Keratinocyte (primary cell): ENCODE results near the gene EIF3I. TPM values are rescaled to one million over a fixed set of nuclear protein-coding genes. Genes with fewer than 3 reads are reported as not detected.

Source experiments
- DNase-seq: peaks from one replicate; pipeline ENCODE4 v3.0.0-alpha.2; 2011; ENCODE audit warnings: low read depth, missing footprints, low spot score
- FAIRE-seq: peaks from 2 replicates; lab custom pipeline; 2011; peaks lifted over from hg19 to GRCh38; lab: Jason Lieb, UNC
- H2AFZ ChIP-seq: 2 replicates; pipeline ENCODE4 v1.6.0; 2012; ENCODE audit warnings: low read length, control low read depth, inconsistent platforms; ENCODE audit not compliant: control insufficient read depth
- H3K27ac ChIP-seq: 2 replicates; pipeline ENCODE4 v1.5.1; 2011; ENCODE audit warnings: low read length; ENCODE audit not compliant: control insufficient read depth, insufficient read depth
- H3K27me3 ChIP-seq: 3 replicates; pipeline ENCODE4 v1.6.0; 2011; ENCODE audit warnings: low read length; ENCODE audit not compliant: control insufficient read depth, insufficient read depth; ENCODE audit errors: extremely low read depth
- H3K36me3 ChIP-seq, 2 experiments: 2 replicates in 1 of 2; 3 replicates in 1 of 2; pipeline ENCODE4 v1.5.1; 2011; ENCODE audit warnings: low read length in 2 of 2, mild to moderate bottlenecking in 1 of 2; ENCODE audit not compliant: control insufficient read depth in 2 of 2, insufficient read depth in 2 of 2; ENCODE audit errors: extremely low read depth in 1 of 2
- H3K4me1 ChIP-seq: 3 replicates; pipeline ENCODE4 v1.5.1; 2011; ENCODE audit warnings: low read length; ENCODE audit not compliant: control insufficient read depth, insufficient read depth; ENCODE audit errors: extremely low read depth
- H3K4me2 ChIP-seq: 3 replicates; pipeline ENCODE4 v1.6.0; 2011; ENCODE audit warnings: low read depth, low read length; ENCODE audit not compliant: control insufficient read depth, insufficient read depth; ENCODE audit errors: extremely low read depth
- H3K4me3 ChIP-seq, 3 experiments: fragments of 200-600 bp in 1 of 3; sonication (generic) in 1 of 3; 2 replicates in 2 of 3; 3 replicates in 1 of 3; pipeline ENCODE4 v1.5.1; 2011 to 2016; ENCODE audit warnings: low read length in 3 of 3, mild to moderate bottlenecking in 3 of 3, control low read depth in 2 of 3, inconsistent platforms in 1 of 3, low read depth in 1 of 3, mixed read lengths in 1 of 3, mixed run types in 1 of 3, moderate library complexity in 1 of 3; ENCODE audit not compliant: control insufficient read depth in 2 of 3, insufficient read depth in 2 of 3; ENCODE audit errors: extremely low read depth in 1 of 3
- H3K79me2 ChIP-seq: 2 replicates; pipeline ENCODE4 v1.6.0; 2012; ENCODE audit warnings: low read length; ENCODE audit not compliant: control insufficient read depth, insufficient read depth
- H3K9ac ChIP-seq: 3 replicates; pipeline ENCODE4 v1.6.0; 2011; ENCODE audit warnings: low read length; ENCODE audit not compliant: control insufficient read depth, insufficient read depth; ENCODE audit errors: extremely low read depth
- H3K9me1 ChIP-seq: 3 replicates; pipeline ENCODE4 v1.6.0; 2011; ENCODE audit warnings: low read length; ENCODE audit not compliant: control insufficient read depth, insufficient read depth; ENCODE audit errors: extremely low read depth
- H3K9me3 ChIP-seq: 2 replicates; pipeline ENCODE4 v1.5.1; 2012; ENCODE audit warnings: low read depth, low read length; ENCODE audit not compliant: control insufficient read depth
- H4K20me1 ChIP-seq: 3 replicates; pipeline ENCODE4 v1.6.0; 2011; ENCODE audit warnings: low read length; ENCODE audit not compliant: control insufficient read depth, insufficient read depth; ENCODE audit errors: extremely low read depth
- EZH2 ChIP-seq: IDR thresholded peaks from one replicate; pipeline ENCODE4 v1.6.1; 2012; ENCODE audit warnings: inconsistent platforms, mild to moderate bottlenecking, low read length, moderate library complexity
- dilution Hi-C: fragments of 300-500 bp; cut with MboI; formaldehyde crosslinking; loops from one replicate; pipeline ENCODE4 v1.7.0; 2020; ENCODE audit warnings: low sequenced_read_pairs; ENCODE audit not compliant: extremely low pct_ligation_motif_present
- polyA plus RNA-seq, 5 experiments: library from polyadenylated mRNA; depleted of rRNA in 3 of 5; stranded (reverse) in 3 of 5; stranded (forward) in 1 of 5; unstranded in 1 of 5; fragments of >200 nt; gene quantifications; 1 replicate in 1 of 5; 2 replicates in 3 of 5; 3 replicates in 1 of 5; pipeline versions ENCODE4 v1.2.1 to v1.2.3, GENCODE V29; 2011 to 2012; ENCODE audit warnings: missing spikeins in 2 of 5, low read depth in 1 of 5, low replicate concordance in 1 of 5
- TF ChIP-seq, protein P1 (sequence below), 3 experiments: IDR thresholded peaks in 1 of 3; conservative IDR thresholded peaks in 1 of 3; optimal IDR thresholded peaks in 1 of 3; 2 replicates in 2 of 3; 3 replicates in 1 of 3; pipeline versions ENCODE3 to v1.5.1; 2011; ENCODE audit warnings: low read length in 3 of 3, mild to moderate bottlenecking in 3 of 3, moderate library complexity in 2 of 3, control low read depth in 1 of 3, inconsistent platforms in 1 of 3; ENCODE audit not compliant: insufficient read depth in 2 of 3; ENCODE audit errors: extremely low read depth in 1 of 3

EIF3I gene
- polyA plus RNA-seq, 1 donor (not counting 4 experiments of a cell fraction or from before 2014, with no cell fraction given), result 388 TPM

DNA sequence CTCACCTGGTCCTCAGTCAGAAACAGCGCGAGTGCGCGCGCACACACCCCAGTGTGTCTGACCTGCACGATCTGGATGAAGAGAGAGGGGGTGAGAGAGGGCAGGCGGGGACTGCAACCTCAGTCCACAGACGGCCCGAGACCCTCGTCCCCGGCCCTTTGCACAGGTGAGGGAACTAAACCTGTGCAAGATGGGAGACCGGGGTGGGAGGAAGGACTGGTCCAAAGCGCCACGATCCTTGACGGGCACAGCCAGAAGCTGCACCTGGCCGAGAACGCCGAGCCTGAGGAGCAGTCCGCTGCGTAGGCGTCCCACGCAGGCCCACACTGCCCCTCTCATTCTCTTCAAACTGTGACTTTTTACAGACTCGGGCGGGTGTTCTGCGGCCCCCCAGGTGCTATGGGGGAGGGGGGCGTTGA lies 17.3 kb upstream of the EIF3I start:
- no peak for TF ChIP-seq EZH2
- TF ChIP-seq, protein P1, sequence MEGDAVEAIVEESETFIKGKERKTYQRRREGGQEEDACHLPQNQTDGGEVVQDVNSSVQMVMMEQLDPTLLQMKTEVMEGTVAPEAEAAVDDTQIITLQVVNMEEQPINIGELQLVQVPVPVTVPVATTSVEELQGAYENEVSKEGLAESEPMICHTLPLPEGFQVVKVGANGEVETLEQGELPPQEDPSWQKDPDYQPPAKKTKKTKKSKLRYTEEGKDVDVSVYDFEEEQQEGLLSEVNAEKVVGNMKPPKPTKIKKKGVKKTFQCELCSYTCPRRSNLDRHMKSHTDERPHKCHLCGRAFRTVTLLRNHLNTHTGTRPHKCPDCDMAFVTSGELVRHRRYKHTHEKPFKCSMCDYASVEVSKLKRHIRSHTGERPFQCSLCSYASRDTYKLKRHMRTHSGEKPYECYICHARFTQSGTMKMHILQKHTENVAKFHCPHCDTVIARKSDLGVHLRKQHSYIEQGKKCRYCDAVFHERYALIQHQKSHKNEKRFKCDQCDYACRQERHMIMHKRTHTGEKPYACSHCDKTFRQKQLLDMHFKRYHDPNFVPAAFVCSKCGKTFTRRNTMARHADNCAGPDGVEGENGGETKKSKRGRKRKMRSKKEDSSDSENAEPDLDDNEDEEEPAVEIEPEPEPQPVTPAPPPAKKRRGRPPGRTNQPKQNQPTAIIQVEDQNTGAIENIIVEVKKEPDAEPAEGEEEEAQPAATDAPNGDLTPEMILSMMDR (optimal IDR thresholded peaks at IDR 0.05 in 1 of 3, IDR thresholded peaks at IDR 0.05 in 1 of 3, conservative IDR thresholded peaks at IDR 0.05 in 1 of 3; ENCODE audit: extremely low read depth in 1 of 3, insufficient read depth in 2 of 3, low read length in 3 of 3), result no peak
- Histone ChIP-seq H3K4me2 (peak overlapping the region; percentile 98), H2AFZ (peak overlapping the region; percentile 79), H3K9me3 (no peaks in the 10 kb centered on the region), H3K4me3 (peak overlapping the region; percentile 62 to 93 (median 78)), H3K27ac (peak overlapping the region; percentile 65), H3K27me3 (no peaks in the 10 kb centered on the region), H3K9ac (peak overlapping the region; percentile 93), H3K4me1 (peaks cover 23% of the 10 kb centered on the region), H3K79me2 (no peaks in the 10 kb centered on the region), H3K9me1 (no peaks in the 10 kb centered on the region), H3K36me3 (peaks cover 0 to 3% of the 10 kb centered on the region in 2 experiments), H4K20me1 (no peaks in the 10 kb centered on the region)
- FAIRE-seq (no peak), DNase-seq (no peak)
- dilution Hi-C loops, result no loop called here

DNA sequence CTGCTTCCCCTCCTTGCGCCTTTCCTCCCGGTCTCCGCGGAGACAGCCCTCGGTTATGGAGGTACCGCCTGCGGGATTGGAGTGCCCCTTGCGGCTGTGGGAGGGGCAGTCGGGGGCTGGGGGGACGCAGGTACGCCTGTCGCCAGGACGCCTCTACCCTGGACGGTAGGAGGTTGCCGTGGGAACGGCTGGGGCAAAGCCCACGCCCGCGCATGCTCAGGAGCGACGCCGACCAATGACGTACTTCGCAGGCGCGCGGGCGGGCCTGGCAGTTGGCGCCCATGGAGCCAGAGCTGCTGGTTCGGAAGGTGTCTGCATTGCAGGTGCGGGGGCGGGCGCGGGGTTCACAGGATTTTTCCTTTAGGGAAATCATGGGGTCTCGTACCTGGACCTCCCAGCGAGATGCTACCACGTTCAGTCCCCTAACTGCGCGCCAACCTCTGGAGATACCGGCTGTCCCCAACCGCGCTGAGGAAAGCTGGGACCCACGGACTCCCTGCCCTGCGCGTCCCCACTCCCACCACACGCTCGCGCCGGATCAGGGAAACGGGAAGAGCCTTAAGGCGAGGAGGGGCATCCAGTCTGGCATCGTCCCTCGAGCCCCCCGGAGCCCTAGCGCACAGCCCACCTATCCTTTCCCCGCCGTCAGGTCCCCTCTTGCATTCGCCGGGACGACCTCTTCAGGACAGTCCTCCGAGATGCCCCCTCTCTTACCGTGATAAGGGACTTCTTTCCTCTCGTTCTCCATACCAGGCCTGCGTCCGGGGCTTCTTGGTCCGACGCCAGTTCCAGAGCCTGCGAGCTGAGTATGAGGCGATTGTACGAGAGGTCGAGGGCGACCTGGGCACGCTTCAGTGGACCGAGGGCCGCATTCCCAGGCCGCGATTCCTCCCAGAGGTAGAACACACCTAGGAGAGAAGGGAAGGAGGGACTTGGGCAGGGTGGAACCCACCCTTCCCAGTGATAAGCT lies 16.5 kb upstream of the EIF3I start, which contains the start of gene IQCC:
Gene IQCC (plus strand): TSS at position 271 of the 970 bp plus-strand sequence. CDS start 11 bp downstream, at position 282.
- Histone ChIP-seq H3K36me3 (peaks cover 0 to 3% of the 10 kb centered on the region in 2 experiments), H3K27me3 (no peaks in the 10 kb centered on the region), H2AFZ (peak within 1 kb of the TSS; percentile 89), H3K79me2 (no peaks in the 10 kb centered on the region), H3K9ac (peak within 1 kb of the TSS; percentile 93), H3K9me3 (no peaks in the 10 kb centered on the region), H3K4me1 (peaks cover 18% of the 10 kb centered on the region), H3K27ac (peak within 1 kb of the TSS; percentile 65), H3K4me3 (peak within 1 kb of the TSS; percentile 62 to 93 (median 78)), H3K9me1 (no peaks in the 10 kb centered on the region), H4K20me1 (no peaks in the 10 kb centered on the region), H3K4me2 (peak within 1 kb of the TSS; percentile 98)
- dilution Hi-C loops, result no loop called here
- TF ChIP-seq, protein P1 (optimal IDR thresholded peaks at IDR 0.05 in 1 of 3, IDR thresholded peaks at IDR 0.05 in 1 of 3, conservative IDR thresholded peaks at IDR 0.05 in 1 of 3; ENCODE audit: extremely low read depth in 1 of 3, insufficient read depth in 2 of 3, low read length in 3 of 3), result no peak
- no peak for TF ChIP-seq EZH2
- DNase-seq, result no peak
- no peak for FAIRE-seq
